ENCODE data around the gene PPP4R4. TPM values are rescaled to one million over a fixed set of nuclear protein-coding genes. Genes with fewer than 3 reads are reported as not detected.

The PPP4R4 gene
- total and polyA plus RNA-seq, 2 experiments from 2014 or later: 3.0 to 11.1 TPM

DNA sequence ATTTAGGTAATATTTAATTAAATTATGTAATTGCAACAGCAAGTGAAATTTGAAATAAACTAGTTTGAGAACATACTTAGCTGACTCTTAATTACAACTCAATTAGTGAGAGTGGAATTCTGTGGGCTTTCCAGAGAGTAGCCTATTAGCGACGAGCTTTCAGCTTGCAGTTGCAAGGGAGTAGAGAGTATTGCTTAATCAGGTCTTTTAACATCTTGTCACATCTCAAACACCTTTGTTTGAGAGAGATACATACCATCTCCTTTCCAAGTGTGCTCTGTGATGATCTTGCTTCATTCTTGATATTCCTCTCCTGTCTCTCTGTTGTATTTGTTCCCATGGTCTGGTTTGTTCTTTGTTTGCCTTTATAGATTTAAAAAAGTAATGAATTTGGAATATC, 7.7 kb downstream of the PPP4R4 start (continued):
- TF ChIP-seq, protein P1, sequence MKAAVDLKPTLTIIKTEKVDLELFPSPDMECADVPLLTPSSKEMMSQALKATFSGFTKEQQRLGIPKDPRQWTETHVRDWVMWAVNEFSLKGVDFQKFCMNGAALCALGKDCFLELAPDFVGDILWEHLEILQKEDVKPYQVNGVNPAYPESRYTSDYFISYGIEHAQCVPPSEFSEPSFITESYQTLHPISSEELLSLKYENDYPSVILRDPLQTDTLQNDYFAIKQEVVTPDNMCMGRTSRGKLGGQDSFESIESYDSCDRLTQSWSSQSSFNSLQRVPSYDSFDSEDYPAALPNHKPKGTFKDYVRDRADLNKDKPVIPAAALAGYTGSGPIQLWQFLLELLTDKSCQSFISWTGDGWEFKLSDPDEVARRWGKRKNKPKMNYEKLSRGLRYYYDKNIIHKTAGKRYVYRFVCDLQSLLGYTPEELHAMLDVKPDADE (IDR thresholded peaks at IDR 0.05): no peak
- TF ChIP-seq, protein P2, sequence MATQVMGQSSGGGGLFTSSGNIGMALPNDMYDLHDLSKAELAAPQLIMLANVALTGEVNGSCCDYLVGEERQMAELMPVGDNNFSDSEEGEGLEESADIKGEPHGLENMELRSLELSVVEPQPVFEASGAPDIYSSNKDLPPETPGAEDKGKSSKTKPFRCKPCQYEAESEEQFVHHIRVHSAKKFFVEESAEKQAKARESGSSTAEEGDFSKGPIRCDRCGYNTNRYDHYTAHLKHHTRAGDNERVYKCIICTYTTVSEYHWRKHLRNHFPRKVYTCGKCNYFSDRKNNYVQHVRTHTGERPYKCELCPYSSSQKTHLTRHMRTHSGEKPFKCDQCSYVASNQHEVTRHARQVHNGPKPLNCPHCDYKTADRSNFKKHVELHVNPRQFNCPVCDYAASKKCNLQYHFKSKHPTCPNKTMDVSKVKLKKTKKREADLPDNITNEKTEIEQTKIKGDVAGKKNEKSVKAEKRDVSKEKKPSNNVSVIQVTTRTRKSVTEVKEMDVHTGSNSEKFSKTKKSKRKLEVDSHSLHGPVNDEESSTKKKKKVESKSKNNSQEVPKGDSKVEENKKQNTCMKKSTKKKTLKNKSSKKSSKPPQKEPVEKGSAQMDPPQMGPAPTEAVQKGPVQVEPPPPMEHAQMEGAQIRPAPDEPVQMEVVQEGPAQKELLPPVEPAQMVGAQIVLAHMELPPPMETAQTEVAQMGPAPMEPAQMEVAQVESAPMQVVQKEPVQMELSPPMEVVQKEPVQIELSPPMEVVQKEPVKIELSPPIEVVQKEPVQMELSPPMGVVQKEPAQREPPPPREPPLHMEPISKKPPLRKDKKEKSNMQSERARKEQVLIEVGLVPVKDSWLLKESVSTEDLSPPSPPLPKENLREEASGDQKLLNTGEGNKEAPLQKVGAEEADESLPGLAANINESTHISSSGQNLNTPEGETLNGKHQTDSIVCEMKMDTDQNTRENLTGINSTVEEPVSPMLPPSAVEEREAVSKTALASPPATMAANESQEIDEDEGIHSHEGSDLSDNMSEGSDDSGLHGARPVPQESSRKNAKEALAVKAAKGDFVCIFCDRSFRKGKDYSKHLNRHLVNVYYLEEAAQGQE (IDR thresholded peaks at IDR 0.05; ENCODE audit: unreplicated experiment): no peak
- TF ChIP-seq EZH2 (IDR thresholded peaks at IDR 0.05; ENCODE audit: low read depth, unreplicated experiment) (no peak), STAT1 (IDR thresholded peaks at IDR 0.05; ENCODE audit: unreplicated experiment) (no peak)

DNA sequence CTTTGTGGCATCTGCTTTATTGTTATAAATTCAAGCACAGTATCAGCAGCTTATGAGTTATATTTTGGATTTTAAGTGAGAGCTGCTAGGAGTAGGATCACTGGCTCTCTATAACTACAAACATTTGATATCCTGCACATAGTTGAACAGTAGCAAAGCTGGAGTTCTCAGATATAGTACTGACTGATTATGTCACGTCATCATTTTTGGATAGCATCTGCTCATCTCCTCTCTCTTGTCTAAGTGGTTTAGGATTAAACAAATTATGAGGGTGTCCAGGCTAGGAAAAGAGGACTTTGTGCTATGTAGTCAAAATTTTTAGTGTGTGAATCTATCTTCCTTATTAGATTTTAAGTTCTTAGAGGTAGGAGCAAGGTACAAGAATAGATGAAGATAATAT, 18.4 kb downstream of the PPP4R4 start:
- H3K4me1 Mint-ChIP-seq: peaks cover 33% of the 10 kb centered on the region
- peaks cover 4% of the 10 kb centered on the region for H3K27me3 Mint-ChIP-seq (ENCODE audit: insufficient read depth, low read depth, poor library complexity)
- H3K4me2 ChIP-seq: no peak overlapping the region
- H3K36me3 ChIP-seq (ENCODE audit: insufficient read depth): no peaks in the 10 kb centered on the region
- no peaks in the 10 kb centered on the region for H3F3A ChIP-seq (replicated peaks; ENCODE audit: low read depth)
- no peak overlapping the region for H2AFZ ChIP-seq
- H3K9me2 ChIP-seq (ENCODE audit: insufficient read depth): no peaks in the 10 kb centered on the region
- H3K4me1 ChIP-seq (ENCODE audit: insufficient read depth): peaks cover 21% of the 10 kb centered on the region
- H3K4me3 ChIP-seq: no peak overlapping the region
- DNase-seq (ENCODE audit: low spot score) (no peak), ATAC-seq (no peak)
- no peak overlapping the region for H3K27ac ChIP-seq (ENCODE audit: low read depth)
- H3K27me3 ChIP-seq (ENCODE audit: insufficient read depth): no peaks in the 10 kb centered on the region
- peaks cover 28% of the 10 kb centered on the region; the same call in 2 of the 3 replicates for H3K36me3 Mint-ChIP-seq (ENCODE audit: low read depth)
- no peak overlapping the region for H3K4me3 Mint-ChIP-seq
- peaks cover 2% of the 10 kb centered on the region for H3K79me2 ChIP-seq (replicated peaks; ENCODE audit: insufficient read depth)
- no peaks in the 10 kb centered on the region for H4K20me1 ChIP-seq (replicated peaks; ENCODE audit: insufficient read depth)
- H3K27ac Mint-ChIP-seq: peak overlapping the region; percentile 57; the same call in 1 of the 2 replicates
- H3K9me3 Mint-ChIP-seq: peaks cover 15% of the 10 kb centered on the region; the same call in 2 of the 3 replicates
- no peak for TF ChIP-seq CREB1 (CRISPR knock-in tag; IDR thresholded peaks at IDR 0.05; ENCODE audit: low read depth)
- TF ChIP-seq, protein P3, sequence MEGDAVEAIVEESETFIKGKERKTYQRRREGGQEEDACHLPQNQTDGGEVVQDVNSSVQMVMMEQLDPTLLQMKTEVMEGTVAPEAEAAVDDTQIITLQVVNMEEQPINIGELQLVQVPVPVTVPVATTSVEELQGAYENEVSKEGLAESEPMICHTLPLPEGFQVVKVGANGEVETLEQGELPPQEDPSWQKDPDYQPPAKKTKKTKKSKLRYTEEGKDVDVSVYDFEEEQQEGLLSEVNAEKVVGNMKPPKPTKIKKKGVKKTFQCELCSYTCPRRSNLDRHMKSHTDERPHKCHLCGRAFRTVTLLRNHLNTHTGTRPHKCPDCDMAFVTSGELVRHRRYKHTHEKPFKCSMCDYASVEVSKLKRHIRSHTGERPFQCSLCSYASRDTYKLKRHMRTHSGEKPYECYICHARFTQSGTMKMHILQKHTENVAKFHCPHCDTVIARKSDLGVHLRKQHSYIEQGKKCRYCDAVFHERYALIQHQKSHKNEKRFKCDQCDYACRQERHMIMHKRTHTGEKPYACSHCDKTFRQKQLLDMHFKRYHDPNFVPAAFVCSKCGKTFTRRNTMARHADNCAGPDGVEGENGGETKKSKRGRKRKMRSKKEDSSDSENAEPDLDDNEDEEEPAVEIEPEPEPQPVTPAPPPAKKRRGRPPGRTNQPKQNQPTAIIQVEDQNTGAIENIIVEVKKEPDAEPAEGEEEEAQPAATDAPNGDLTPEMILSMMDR (conservative IDR thresholded peaks at IDR 0.05; ENCODE audit: low read depth in 2 of 2): no peak
- TF ChIP-seq, protein P2 (IDR thresholded peaks at IDR 0.05; ENCODE audit: unreplicated experiment): no peak
- no peak for TF ChIP-seq ZNF331 (CRISPR knock-in tag; IDR thresholded peaks at IDR 0.05; ENCODE audit: low read depth)
- TF ChIP-seq ZNF114 (CRISPR knock-in tag; IDR thresholded peaks at IDR 0.05): no peak
- TF ChIP-seq, protein P1 (IDR thresholded peaks at IDR 0.05): no peak
- no peak for TF ChIP-seq STAT1 (IDR thresholded peaks at IDR 0.05; ENCODE audit: unreplicated experiment)
- TF ChIP-seq POLR2AphosphoS5 (IDR thresholded peaks at IDR 0.05; ENCODE audit: low read depth): no peak
- no peak for TF ChIP-seq NANOG (IDR thresholded peaks at IDR 0.05; ENCODE audit: borderline replicate concordance)
- no peak for TF ChIP-seq EZH2phosphoT487 (IDR thresholded peaks at IDR 0.05; ENCODE audit: unreplicated experiment)

Data from GM23338 (cell line).